SW 1271 (cell line): Measurements from ENCODE around the gene COL10A1.
A peak's percentile ranks its signal among the peaks of the same experiment; 100 is the strongest.

Experiments
- DNase-seq, 2 experiments: peaks; one replicate each; lab custom pipeline; 2025; lab: John Stamatoyannopoulos, UW

COL10A1 gene

GRCh38 chr6:116126032-116126431, at the start of gene COL10A1:
COL10A1 (minus strand) TSS chr6:116126132; CDS start chr6:116125492, 640 bp downstream.
- DNase-seq = no peak

- DNase-seq = no peak
These were observed 49.4 kb upstream of the COL10A1 start for GRCh38 chr6:116175344-116175743.

GRCh38 chr6:116173928-116174327, 48.0 kb upstream of the COL10A1 start:
- no peak for DNase-seq

GRCh38 chr6:116170358-116171057, 44.6 kb upstream of the COL10A1 start:
- no peak for DNase-seq

DNA sequence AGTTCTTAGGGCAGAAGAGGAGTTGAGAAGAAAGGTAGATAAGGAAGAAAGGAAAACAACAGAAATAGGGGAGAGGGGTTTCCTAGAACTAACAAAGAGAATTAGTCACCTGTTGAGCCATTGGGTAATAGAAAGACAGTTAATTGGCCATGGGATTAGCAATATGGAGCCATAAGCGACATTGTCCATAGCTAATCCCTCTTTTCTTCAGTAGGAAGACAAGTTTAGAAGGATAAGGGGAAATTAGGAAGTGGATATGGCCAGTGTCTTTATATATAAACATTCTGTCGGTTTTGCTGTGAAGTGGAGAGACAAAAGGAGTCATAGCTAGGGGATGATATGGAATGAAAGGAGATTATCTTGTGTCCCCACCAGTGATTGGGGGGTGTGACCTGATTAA, 43.9 kb upstream of the COL10A1 start:
- DNase-seq = no peak

DNA sequence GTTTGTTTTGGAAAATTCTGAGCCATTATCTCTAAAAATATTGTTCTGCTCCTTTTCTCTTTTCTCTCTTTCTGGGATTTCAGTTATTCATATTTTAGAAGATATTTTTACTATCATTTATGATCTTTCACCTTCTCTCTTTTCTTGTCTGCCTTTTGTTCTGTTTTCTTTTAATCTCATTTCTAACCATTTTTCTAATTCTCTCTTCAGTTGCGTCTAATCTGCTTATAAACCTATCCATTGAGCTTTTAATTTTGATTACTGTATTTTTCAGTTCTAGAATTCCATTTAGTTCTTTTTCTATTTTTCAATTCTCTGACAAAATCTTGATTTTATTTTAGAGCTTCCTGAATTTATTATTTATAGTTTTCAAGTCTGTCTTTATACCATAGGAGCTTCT, 42.2 kb upstream of the COL10A1 start:
- DNase-seq = no peak

DNA sequence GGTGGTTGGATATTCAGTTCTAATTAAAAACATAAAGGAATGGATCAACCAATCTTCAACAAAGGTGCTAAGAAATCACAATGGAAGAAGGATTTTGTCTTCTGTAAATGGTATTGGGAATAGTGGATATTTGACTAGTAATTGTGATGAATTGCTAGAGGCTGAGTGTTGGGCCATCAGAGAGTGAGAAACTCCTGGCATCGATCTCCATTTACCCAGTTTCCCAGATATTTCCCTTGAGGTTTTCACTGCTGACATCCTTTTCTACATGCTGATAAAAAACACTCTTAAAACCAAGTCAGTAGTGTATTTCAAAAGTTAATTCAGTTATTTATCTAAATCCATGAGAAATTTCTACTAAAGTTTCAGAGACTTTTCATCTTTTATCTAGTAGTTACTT, 40.4 kb upstream of the COL10A1 start:
- no peak for DNase-seq

GRCh38 chr6:116165596-116165995, 39.7 kb upstream of the COL10A1 start:
- DNase-seq = no peak

GRCh38 chr6:116159782-116160524, 34.0 kb upstream of the COL10A1 start:
- DNase-seq = no peak

GRCh38 chr6:116158641-116159040, 32.7 kb upstream of the COL10A1 start:
- no peak for DNase-seq

- DNase-seq = no peak
These were observed 31.5 kb upstream of the COL10A1 start for GRCh38 chr6:116157391-116157790.

GRCh38 chr6:116156405-116157326, 30.7 kb upstream of the COL10A1 start:
- no peak for DNase-seq

DNA sequence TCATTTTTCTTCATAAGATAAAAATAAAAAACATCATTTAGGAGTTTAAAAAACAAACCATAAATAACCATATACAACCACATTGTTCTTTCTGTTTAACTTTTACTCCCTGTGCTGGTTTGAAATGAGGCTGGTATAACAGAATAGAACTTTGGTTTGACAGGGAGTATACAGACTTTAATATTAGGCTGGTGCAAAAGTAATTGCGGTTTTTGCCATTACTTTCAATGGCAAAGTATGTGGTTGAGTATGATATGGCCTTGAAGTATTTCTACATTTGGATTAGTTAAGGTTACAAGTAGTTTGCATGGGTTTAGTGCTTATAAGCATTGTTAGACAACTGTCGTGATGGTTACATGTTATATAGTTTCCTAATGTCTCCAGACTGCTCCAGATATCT, 29.0 kb upstream of the COL10A1 start:
- DNase-seq = no peak

DNA sequence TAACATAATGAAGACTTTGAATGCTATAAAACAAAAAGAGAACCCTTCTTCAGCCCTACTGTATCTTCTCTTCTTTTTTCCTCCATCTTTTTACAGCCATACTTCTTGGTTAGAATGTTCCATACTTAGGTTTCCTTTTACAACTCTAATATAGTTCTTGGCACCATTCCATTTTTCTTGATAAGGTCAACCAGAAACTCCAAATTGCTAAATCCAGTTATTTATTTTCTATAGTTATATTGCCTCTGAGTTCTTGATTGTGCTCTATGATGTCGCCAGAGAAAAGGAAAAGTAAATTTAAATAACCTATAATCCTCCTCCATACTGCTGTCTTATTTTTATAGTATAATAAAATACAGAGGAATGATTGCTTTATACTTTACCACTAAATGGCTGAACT, 26.7 kb upstream of the COL10A1 start:
- no peak for DNase-seq

DNA sequence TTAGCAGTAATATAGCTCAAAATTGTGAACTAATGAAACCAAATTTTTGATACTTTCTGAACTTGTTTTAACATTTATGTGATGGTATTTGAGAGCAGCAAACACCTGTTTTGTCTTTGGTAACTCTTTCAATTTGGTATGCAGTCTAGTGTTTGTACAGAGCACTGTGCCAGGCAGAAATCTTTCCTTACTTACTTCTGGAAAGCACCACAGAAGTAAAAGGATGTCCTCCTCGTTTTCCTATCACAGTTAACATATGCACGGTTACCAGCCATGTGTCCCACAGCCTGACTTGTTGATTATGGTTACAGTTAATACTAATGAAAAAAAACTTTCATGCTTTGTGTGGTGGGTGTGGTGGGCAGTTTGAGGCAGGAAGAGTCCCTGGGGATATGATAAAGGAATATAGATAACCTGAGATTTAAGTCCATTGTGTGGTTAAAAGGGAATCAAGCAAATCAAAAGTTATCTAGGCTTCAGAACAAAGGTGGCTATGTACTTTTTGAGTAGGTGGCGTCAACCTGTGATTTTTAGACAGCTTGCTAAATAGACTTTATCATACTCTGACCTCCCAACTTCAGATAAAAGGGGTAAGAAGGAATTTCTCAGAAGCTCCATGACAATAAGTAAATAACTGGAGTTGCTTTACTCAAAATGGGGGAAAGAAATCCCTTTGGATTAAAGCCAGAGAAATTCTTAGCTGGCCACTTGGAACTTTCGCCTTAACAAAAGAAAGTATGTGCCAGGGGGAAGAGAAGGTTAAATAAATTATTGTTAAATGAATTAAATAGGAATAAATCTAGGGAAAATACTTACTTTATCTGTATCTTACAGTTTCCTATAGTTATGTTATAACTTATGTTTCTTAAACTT, 20.1 kb upstream of the COL10A1 start:
- DNase-seq = no peak

DNA sequence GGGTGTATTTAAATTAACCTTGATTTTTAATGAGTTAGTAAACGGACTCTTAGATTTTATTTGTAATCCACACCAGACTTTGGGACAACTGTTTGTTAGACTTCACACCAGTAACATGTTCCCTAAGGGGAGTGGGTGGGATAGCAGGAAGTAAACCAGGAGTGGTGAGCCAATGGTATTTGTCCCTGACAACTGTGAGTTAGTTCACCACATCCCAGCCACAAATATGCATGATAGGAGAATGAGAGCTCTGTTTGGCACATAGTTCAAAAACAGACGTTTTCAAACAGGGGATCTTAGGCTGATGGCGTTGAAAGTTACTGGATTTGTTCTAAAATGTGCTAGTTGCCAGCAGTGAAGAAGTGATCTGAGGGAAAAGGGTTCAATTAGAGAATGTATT, 18.7 kb upstream of the COL10A1 start:
- peak in 1 of 2 experiments; percentile 30 for DNase-seq

DNA sequence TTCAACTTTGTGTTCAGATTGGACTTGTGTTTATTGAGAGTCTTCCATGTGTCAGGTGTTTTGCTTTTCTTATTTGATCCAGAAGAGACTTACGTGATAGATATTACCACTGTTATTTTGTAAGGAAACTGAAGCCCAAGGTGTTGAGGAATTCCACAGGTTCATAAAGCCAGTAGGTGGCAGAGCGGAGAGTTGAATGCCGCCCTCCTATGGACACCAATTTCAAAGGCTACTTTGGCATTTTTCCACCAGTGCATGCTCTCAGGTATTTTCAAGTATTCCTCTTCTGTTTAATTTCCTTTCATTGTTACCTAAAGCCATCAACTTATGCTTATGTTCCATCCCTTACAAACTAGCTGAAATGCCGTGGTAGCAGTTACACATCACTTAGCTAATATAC, 14.0 kb upstream of the COL10A1 start:
- DNase-seq = no peak

DNA sequence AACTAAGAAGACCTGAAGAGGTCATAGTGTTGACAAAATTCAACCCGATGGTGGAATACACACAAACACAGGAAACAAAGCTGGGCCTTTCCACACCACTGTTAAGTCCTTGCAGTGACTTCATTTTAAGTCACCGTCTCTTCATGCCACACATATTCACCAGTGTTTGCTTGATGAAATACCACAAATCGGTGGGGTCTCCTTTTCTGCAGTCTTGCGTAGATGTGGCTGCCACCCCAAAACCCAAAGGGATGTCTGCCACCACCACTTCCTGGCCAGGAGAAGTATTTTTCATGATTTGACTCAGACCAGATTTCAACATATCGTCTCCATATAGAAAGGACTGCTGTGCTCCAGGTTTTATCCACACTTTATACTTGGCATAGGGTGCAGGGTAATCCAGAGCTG, 11.0 kb upstream of the COL10A1 start:
- no peak for DNase-seq

- no peak for DNase-seq
These were observed 10.4 kb upstream of the COL10A1 start for GRCh38 chr6:116136373-116136772.

GRCh38 chr6:116133453-116133852, 7.5 kb upstream of the COL10A1 start:
- no peak for DNase-seq

- DNase-seq = no peak
These were observed 2.0 kb upstream of the COL10A1 start for GRCh38 chr6:116127771-116128493.
